Femur (tissue), 1 donor: ENCODE results near the gene HNRNPUL2.
"Not testable (repeated sequence)": the region's sequence is repeated elsewhere in the genome, so short reads cannot be mapped to it uniquely, and the experiment has no call there.

Experiments
- DNase-seq: peaks from one replicate; pipeline ENCODE4 v3.0.0-alpha.2; 2017

The HNRNPUL2 gene

DNA sequence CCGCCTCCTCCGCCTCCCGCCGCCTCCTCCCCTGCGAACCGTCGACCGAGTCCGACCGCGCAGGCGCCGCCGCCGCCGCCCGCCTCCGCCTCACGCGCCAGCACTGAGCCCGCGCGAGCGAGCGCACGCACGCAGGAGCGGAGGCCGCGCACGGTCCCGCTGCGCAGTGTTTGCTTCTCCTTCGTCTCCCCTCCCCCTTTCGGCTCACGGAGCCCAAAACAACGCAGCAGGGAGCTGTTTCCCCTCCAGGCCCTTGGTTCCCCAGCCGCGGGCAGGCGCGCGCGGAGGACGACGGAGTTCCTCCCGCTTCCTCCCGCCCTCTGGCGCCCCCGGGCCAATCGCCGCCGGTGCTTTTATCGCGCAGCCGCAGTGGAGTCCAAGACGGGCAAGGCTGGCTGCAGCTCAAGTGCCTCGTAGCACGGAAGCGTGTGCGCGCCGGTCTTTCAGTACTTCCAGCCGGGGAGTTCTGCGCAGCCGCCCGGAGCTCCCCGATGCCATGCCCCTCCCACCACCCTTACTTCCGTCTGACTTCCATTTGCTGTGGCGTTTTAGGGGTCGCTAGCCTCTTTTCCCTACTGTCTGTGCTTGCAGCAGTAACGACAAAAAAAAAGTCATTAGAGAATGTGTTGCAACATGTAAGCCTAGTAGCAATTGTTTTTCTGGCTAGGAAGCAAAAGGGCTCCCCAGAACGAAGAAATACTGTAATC, at the start of gene HNRNPUL2:
Gene HNRNPUL2 (minus strand): TSS at position 293 of the 707 bp plus-strand sequence. CDS start 301 bp downstream, outside the sequence.
- peak; percentile 99 for DNase-seq

- no peak for DNase-seq
Measured at GRCh38 chr11:62775646-62776045, 48.4 kb upstream of the HNRNPUL2 start.

GRCh38 chr11:62774407-62774806, 47.1 kb upstream of the HNRNPUL2 start:
- no peak for DNase-seq

DNA sequence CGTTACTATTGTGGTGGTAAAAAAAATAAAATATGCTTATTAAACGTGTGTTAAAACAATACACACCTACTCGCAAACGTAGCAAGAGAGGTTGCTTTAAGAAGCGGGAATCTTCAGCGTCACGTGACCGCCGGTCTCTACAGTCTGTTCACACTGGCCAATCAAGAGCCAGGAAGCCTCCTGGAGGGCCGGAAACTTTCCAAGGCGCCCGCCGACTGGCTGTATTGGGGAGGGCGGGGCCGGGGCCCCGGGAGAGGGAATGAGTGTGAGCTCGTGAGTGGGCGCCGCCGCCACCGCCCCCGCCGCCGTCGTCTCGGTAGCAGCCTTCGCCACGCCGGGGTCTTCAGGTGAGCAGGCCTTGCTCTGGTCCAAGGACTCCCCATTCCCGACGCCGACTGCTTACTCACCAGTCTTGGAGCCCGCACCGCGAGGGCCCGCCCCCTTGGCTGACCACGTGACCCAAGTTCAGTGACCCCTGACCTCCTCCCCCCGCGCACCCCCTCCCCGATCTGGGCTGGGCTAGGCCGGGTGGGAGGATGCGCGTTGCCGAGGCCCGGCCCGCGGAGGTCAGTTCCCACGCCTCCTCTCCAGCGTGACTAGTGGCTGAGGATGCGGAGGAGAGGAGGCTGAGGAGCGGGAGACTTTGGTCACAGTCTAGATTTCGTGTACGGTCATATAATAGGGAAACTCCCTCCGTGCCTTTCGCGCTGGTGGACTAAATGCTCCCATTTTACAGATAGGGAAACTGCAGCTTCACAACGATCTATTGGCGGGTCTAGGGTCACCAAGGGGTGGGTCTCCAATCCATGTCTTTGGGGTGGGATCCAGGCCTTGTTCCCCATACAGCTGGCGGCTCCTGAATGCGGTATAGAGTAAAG, 44.1 kb upstream of the HNRNPUL2 start, which contains the start of gene TAF6L:
Gene TAF6L (plus strand): TSS at position 253 of the 878 bp plus-strand sequence. CDS start 4,388 bp downstream, outside the sequence.
- peak; percentile 98 for DNase-seq

GRCh38 chr11:62770778-62771143, 43.5 kb upstream of the HNRNPUL2 start:
- peak; percentile 48 for DNase-seq

- DNase-seq: not testable (repeated sequence)
Measured at GRCh38 chr11:62760867-62761227, 33.6 kb upstream of the HNRNPUL2 start.

GRCh38 chr11:62757846-62758788, 30.9 kb upstream of the HNRNPUL2 start:
- no peak for DNase-seq

DNA sequence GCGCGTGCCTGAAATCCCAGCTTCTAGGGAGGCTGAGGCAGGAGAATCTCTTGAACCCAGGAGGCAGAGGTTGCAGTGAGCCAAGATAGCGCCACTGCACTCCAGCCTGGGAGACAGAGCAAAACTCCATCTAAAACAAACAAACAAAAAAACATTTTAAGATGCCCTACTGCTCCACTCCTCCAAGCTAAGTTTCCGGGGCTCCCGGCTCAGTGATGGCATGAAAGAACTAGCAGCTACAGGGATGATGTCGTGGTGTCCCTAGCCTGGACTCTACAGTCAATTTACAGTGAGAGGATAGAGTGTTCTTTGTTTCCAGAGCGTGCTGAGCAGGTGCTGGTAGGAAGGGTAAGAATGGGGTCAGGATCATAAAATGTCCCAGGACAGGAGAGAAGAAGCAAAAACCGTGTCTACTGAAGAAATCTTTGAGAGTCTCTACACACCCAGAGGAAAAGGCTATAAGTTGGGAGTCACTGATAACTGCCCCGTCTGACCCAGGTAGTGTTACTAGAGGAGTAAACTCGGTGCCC, 27.9 kb upstream of the HNRNPUL2 start:
- no peak for DNase-seq

GRCh38 chr11:62753736-62754603, 26.7 kb upstream of the HNRNPUL2 start, which contains the start of gene ZBTB3:
Gene ZBTB3 (minus strand): TSS chr11:62754160. CDS start chr11:62753664, 496 bp downstream.
- DNase-seq: peak; percentile 99

- no peak for DNase-seq
Measured at GRCh38 chr11:62752994-62753735, 25.9 kb upstream of the HNRNPUL2 start.

DNA sequence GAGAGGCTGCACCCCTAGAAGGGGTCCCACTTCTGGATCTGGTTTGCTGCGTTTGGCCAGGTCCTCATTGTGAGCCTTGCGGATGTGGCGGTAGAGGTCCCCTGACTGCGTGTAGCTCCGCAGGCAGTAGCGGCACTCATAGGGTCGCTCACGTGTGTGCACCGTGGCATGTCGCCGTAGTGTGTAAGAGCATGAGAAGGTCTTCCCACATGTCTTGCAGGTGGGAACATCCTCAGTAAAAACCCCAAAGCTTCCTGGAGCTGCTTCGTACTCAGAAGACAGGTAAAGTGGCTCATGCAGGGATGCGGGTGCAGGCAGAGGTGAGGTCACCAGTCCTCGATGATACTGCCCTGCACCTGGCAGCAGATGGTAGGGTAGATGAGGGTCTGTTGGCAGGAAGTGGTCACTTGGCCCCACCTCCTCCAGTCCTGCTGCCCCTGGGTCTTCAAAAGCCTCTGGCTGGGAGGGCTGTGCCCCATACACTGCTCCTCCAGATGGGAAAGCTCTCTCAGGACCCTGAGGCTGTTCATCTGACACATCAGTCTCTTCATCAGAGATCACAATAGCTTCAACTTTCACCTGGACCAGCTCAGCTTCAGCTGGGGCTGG, 25.0 kb upstream of the HNRNPUL2 start:
- no peak for DNase-seq

GRCh38 chr11:62749931-62750330, 22.7 kb upstream of the HNRNPUL2 start:
- DNase-seq: not testable (repeated sequence)

DNA sequence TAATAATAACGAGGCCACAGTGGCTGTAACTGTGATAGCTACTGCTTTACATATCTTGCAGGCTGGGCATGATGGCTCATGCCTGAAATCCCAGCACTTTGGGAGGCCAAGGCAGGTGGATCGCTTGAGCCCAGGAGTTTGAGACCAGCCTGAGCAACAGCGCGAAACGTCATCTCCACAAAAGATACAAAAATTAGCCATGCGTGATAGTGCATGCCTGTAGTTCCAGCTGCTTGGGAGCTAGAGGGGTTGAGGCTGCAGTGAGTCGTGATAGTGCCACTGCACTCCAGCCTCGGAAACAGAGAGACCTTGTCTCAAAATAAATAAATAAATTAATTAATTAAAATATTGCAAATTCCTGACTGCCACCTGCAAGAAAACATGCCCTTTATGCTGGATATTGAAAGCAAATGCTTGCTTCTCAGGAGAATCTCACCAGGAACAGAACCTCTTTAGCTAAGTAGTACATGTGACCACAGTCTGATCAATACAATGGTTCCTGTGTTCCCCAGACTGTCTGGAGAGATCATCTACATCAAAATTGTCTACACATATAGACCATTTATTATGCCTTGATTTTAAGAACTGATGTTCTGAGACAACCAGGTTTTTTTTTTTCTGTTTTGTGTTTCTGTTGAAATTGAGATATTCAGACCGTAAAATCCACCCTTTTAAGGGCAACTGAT, 20.4 kb upstream of the HNRNPUL2 start:
- no peak for DNase-seq

DNA sequence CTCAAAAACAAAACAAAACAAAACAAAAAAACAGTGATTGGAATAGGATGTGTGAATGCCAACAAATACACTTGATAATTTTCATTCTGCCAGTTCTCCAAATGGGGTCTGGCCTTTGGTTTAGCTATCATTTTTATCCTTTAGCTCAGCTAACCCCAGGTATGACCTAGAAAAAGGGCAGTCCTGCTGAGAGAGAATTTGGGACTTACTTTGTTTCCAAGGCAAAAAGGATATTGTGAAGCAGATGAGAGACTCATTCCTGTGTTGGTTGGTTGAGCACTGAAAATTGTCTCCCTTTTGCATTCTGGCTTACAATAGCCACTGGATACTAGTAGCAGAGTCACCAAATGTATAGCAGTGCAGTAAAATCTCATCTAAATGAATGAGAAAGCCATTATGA, 9.9 kb upstream of the HNRNPUL2 start:
- DNase-seq: no peak

- DNase-seq: no peak
Measured at GRCh38 chr11:62732830-62733229, 5.6 kb upstream of the HNRNPUL2 start.

- not testable (repeated sequence) for DNase-seq
Measured at GRCh38 chr11:62730076-62730475, 2.8 kb upstream of the HNRNPUL2 start.

DNA sequence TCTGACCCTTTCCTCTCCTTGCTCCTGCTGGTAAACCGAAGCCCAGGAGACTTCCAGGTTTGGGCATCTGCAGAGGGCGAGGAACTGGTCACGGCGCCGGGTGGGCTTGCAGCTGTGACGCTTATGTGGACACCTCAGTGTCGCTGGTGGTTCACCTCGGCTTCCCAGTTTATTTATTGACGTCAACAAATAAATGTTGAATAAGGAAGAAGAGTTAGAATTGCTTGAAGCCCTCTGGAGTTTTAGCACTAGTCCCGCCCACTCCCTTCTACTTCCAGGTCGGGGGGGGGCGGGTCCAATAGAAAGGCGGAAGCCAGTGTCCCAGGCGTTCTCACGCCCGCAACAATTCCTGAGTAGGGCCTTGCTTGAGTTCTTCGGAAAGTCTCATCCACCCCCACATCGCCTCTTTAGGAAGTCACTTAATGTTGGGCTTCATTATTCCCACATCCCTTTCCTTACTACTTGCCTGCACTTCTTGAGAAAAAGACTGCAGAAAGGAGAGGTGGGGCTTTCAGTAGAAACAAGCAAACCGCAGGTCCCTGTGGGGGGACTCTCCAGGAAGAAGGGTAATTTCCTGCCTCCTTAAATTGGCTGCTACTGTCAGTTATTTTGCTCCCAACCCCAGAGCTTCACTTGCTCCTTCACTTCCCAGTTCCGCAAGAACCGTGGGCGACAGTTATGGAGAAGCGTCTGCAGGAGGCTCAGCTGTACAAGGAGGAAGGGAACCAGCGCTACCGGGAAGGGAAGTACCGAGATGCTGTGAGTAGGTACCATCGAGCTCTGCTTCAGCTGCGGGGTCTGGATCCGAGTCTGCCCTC, 1.1 kb upstream of the HNRNPUL2 start, which contains the start of gene TTC9C:
Gene TTC9C (plus strand): TSS at position 316 of the 818 bp plus-strand sequence. CDS start 363 bp downstream, at position 679.
- peak; percentile 93 for DNase-seq

GRCh38 chr11:62727872-62728170, 564 bp upstream of the HNRNPUL2 start:
- DNase-seq: peak; percentile 95

GRCh38 chr11:62726915-62727164, 417 bp downstream of the HNRNPUL2 start:
- no peak for DNase-seq
